HG03139 (cell line): ENCODE measurements around the gene PTGES.
"Not testable (repeated sequence)": the region's sequence is repeated elsewhere in the genome, so short reads cannot be mapped to it uniquely, and the experiment has no call there.

Experiments used
- ATAC-seq: cut with Tn5 transposase; IDR thresholded peaks from one replicate; pipeline ENCODE4 v1.9.1; 2021; ENCODE audit not compliant: unreplicated experiment

Gene PTGES

GRCh38 chr9:129773262-129774048 lies 20.6 kb upstream of the PTGES start:
- ATAC-seq, result no peak

GRCh38 chr9:129770741-129771140 lies 17.9 kb upstream of the PTGES start:
- ATAC-seq, result no peak

GRCh38 chr9:129769669-129770068 lies 16.8 kb upstream of the PTGES start:
- ATAC-seq, result no peak

- no peak for ATAC-seq
These were observed 15.6 kb upstream of the PTGES start for GRCh38 chr9:129768486-129768885.

- ATAC-seq, result no peak
These were observed 13.0 kb upstream of the PTGES start for GRCh38 chr9:129765764-129766317.

- no peak for ATAC-seq
These were observed 10.4 kb upstream of the PTGES start for GRCh38 chr9:129762985-129763926.

GRCh38 chr9:129762370-129762984 lies 9.6 kb upstream of the PTGES start:
- not testable (repeated sequence) for ATAC-seq

GRCh38 chr9:129761901-129762369 lies 9.1 kb upstream of the PTGES start:
- ATAC-seq, result no peak

- ATAC-seq, result no peak
These were observed 8.6 kb upstream of the PTGES start for GRCh38 chr9:129761293-129761900.

- not testable (repeated sequence) for ATAC-seq
These were observed 7.9 kb upstream of the PTGES start for GRCh38 chr9:129760784-129761183.

GRCh38 chr9:129759804-129760502 lies 7.1 kb upstream of the PTGES start:
- ATAC-seq, result no peak

- ATAC-seq, result no peak
These were observed 6.5 kb upstream of the PTGES start for GRCh38 chr9:129759319-129759718.

GRCh38 chr9:129757045-129757444 lies 4.2 kb upstream of the PTGES start:
- ATAC-seq, result no peak

- no peak for ATAC-seq
These were observed 3.3 kb upstream of the PTGES start for GRCh38 chr9:129756191-129756590.

- ATAC-seq, result no peak
These were observed 2.3 kb upstream of the PTGES start for GRCh38 chr9:129755151-129755550.

GRCh38 chr9:129751841-129752801 lies 721 bp downstream of the PTGES start:
- ATAC-seq, result no peak

- no peak for ATAC-seq
These were observed 2.7 kb downstream of the PTGES start for GRCh38 chr9:129750013-129750638.

GRCh38 chr9:129749575-129749974 lies 3.3 kb downstream of the PTGES start:
- ATAC-seq, result no peak
